Measurements from ENCODE around the gene UBE4B. TPM values are rescaled to one million over a fixed set of nuclear protein-coding genes. Genes with fewer than 3 reads are reported as not detected.
A peak's percentile ranks its signal among the peaks of the same experiment; 100 is the strongest.
"Not testable (repeated sequence)": the region's sequence is repeated elsewhere in the genome, so short reads cannot be mapped to it uniquely, and the experiment has no call there.

Gene UBE4B
- total and polyA plus RNA-seq, 7 donors = 28.8 to 90.9 (median 48.5) TPM

- Histone ChIP-seq H3K27ac (no peak overlapping the region), H3K27me3 (ENCODE audit: insufficient read depth in 3 of 3, low read length in 2 of 3) (no peaks in the 10 kb centered on the region), H3K4me3 (no peak overlapping the region), H3K4me1 (no peaks in the 10 kb centered on the region), H3K36me3 (ENCODE audit: insufficient read depth in 1 of 2, low read depth in 1 of 2) (no peaks in the 10 kb centered on the region), H3K9me3 (no peaks in the 10 kb centered on the region)
- no peak for ATAC-seq
- no peak for DNase-seq
- TF ChIP-seq CTCF (IDR thresholded peaks at IDR 0.05) = no peak
- intact Hi-C loops (cut with DNase I) = loop anchor here in 1 of 2 donors (5.0 kb wide), 1 partner anchor 65 kb away; no protein-coding TSS in a partner anchor
Observed at GRCh38 chr1:10027027-10027426, 5.7 kb upstream of the UBE4B start.

GRCh38 chr1:10028956-10029500, 3.7 kb upstream of the UBE4B start:
- H3K27ac ChIP-seq; H3K4me3 ChIP-seq; H3K4me1 ChIP-seq; DNase-seq; H3K36me3 ChIP-seq (ENCODE audit: insufficient read depth in 1 of 2, low read depth in 1 of 2); H3K27me3 ChIP-seq (ENCODE audit: insufficient read depth in 3 of 3, low read length in 2 of 3); H3K9me3 ChIP-seq; ATAC-seq: not testable (repeated sequence)
- 85 to 90% (median 87%) methylated on average over 15 to 24 of the region's 24 CpGs for WGBS, 3 donors
- intact Hi-C loops (cut with DNase I) = loop anchor here in 1 of 2 donors (5.0 kb wide), 1 partner anchor 67 kb away; no protein-coding TSS in a partner anchor

- Histone ChIP-seq H3K36me3 (ENCODE audit: insufficient read depth in 1 of 2, low read depth in 1 of 2) (peaks cover 0 to 4% of the 10 kb centered on the region in 2 donors), H3K4me3 (no peak overlapping the region), H3K27me3 (ENCODE audit: insufficient read depth in 3 of 3, low read length in 2 of 3) (no peaks in the 10 kb centered on the region), H3K4me1 (peaks cover 15% of the 10 kb centered on the region), H3K9me3 (no peaks in the 10 kb centered on the region), H3K27ac (no peak overlapping the region)
- 55 to 66% (median 60%) methylated on average over 3 of the region's 3 CpGs for WGBS, 3 donors
- DNase-seq (no peak), ATAC-seq (no peak)
- TF ChIP-seq CTCF (IDR thresholded peaks at IDR 0.05) = no peak
- intact Hi-C loops (cut with DNase I) = loop anchor here (2.0 to 5.0 kb wide), 3 partner anchors 81 to 154 kb away; partner anchors contain the start of genes LZIC (in 1 of the 2) and NMNAT1 (in 1 of the 2)
Observed at GRCh38 chr1:10031461-10031860, 1.3 kb upstream of the UBE4B start.

- DNase-seq (peak in 1 of 2 donors; percentile 59), ATAC-seq (peak; percentile 26 to 64 (median 51))
- Histone ChIP-seq H3K4me1 (peaks cover 19% of the 10 kb centered on the region), H3K9me3 (no peaks in the 10 kb centered on the region), H3K27ac (peak overlapping the region; percentile 95), H3K4me3 (peak overlapping the region; percentile 89), H3K27me3 (ENCODE audit: insufficient read depth in 3 of 3, low read length in 2 of 3) (no peaks in the 10 kb centered on the region), H3K36me3 (ENCODE audit: insufficient read depth in 1 of 2, low read depth in 1 of 2) (peaks cover 0 to 24% of the 10 kb centered on the region in 2 donors)
- intact Hi-C loops (cut with DNase I) = loop anchor here (2.0 to 5.0 kb wide), 4 partner anchors 91 to 159 kb away; partner anchors contain the start of genes LZIC (in 2 of the 2) and NMNAT1 (in 2 of the 2)
- TF ChIP-seq CTCF (IDR thresholded peaks at IDR 0.05) = no peak
- 0% methylated on average over 19 of the region's 19 CpGs for WGBS, 3 donors
Observed at GRCh38 chr1:10033359-10033845, 644 bp downstream of the UBE4B start.

GRCh38 chr1:10042746-10043145, 10.0 kb downstream of the UBE4B start:
- WGBS, 3 donors = 89 to 98% (median 91%) methylated on average over 4 of the region's 4 CpGs
- Histone ChIP-seq H3K4me3 (no peak overlapping the region), H3K4me1 (peaks cover 32% of the 10 kb centered on the region), H3K9me3 (no peaks in the 10 kb centered on the region), H3K27ac (no peak overlapping the region), H3K36me3 (ENCODE audit: insufficient read depth in 1 of 2, low read depth in 1 of 2) (peaks cover 0 to 35% of the 10 kb centered on the region in 2 donors), H3K27me3 (ENCODE audit: insufficient read depth in 3 of 3, low read length in 2 of 3) (no peaks in the 10 kb centered on the region)
- no peak for ATAC-seq
- no peak for DNase-seq
- intact Hi-C loops (cut with DNase I) = no loop called here
- no peak for TF ChIP-seq CTCF (IDR thresholded peaks at IDR 0.05)
